Measurements from ENCODE around the gene EIF3F.

Gene EIF3F, protein sequence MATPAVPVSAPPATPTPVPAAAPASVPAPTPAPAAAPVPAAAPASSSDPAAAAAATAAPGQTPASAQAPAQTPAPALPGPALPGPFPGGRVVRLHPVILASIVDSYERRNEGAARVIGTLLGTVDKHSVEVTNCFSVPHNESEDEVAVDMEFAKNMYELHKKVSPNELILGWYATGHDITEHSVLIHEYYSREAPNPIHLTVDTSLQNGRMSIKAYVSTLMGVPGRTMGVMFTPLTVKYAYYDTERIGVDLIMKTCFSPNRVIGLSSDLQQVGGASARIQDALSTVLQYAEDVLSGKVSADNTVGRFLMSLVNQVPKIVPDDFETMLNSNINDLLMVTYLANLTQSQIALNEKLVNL

DNA sequence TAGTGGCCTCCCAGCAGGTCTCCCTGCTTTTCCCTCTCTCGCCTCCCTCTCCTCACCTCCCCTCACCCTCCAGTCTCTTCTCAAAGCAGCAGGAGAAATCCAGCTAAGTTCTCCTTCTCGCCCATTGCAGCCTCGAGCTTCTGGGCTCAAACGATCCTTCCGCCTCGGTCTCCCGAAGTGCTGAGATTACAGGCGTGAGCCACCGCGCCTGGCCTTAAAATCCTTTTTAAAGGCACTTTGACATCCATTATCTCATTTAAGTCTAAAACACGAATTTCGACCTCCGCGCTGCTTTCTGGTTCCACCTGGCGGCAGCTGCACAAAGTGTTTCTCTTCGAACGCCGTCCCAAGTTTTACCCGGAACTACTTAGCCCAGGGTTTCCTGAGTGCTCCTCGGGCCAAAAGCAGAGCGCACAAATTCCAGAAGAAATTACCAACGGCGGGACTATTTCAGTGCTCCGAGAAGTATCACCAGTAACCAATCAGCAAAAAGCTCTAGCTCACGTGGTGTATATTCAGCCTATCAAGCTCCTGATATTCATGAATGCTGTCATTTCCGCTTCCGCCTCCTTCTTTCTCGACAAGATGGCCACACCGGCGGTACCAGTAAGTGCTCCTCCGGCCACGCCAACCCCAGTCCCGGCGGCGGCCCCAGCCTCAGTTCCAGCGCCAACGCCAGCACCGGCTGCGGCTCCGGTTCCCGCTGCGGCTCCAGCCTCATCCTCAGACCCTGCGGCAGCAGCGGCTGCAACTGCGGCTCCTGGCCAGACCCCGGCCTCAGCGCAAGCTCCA is at the start of gene EIF3F:
EIF3F (plus strand) TSS at position 570 of the 792 bp plus-strand sequence; CDS start at position 586, 16 bp downstream.
- DNase-seq: peak; percentile 49 to 99 (median 92)

DNA sequence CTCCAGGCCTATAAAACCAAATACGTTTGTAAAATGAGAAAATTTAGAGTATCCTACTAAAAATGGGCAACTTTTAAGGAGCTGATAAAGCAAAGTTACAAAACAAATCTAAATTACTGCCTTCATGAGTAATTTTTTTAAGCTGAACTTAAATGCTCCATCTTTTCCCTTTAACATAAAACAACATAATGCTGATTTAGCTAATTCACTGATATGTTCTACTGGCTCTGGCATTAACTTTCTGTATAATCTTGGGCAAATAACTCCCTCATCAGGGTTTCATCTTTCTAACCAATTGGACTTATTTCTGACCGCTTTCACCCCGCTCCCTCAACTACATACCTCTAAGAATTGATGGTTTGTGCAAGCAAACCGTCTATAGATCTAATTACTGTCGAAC is 46.0 kb upstream of the EIF3F start:
- DNase-seq: no peak

DNA sequence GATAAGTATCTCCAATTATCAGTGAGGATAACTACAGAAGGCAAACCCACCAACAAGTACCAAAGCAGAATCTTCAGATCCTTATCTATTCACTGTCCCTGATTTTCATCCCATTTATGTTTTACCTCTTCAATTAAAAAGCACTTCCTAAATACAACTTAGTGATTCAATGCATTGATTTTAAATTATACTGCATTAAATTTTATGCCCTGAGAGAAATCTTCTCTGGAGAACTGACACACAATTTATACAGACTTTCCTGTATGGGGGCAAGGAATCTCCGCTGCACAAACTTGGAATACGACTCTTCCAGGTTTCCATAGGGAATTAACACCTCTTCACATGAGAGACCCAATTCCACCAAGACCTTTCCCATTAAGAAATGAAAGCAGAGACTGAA is 45.5 kb upstream of the EIF3F start, which contains the start of gene OR10A3:
OR10A3 (minus strand) TSS at position 101 of the 400 bp plus-strand sequence. CDS start 2,188 bp downstream, outside the sequence.
- no peak for DNase-seq

DNA sequence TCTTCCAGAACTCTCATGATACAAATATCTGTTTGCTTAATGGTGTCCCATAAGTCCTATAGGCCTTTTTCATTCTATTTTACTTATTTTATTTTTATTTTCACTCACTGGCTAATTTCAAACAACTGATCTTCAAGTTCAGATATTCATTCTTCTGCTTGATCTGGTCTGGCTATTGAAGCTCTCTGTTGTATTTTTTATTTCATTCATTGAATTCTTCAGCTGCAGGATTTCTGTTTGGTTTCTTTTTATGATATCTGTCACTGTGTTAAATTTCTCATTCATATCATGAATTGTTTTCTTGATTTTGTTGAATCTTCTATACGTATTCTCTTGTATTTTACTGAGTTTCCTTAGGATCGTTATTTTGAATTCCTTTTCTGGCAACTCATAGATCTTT is 43.0 kb upstream of the EIF3F start:
- no peak for DNase-seq

DNA sequence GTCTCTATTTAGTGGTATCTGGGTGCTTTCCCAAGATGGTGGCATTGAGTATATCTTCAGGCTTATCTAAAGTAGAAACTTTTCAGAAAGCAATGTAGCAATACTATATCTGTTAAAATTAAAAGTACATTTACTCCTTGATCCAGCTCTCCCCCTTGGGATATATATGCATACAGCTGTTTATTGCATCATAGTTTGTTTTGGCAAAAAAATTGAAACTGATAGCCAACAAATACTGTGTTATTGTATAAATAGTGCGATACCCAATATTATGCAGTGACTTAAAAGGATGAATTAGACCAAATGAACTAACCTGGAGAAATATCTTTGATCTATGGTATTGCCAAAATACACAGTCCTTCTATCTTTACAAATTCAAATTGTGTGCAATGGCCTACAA is 37.2 kb upstream of the EIF3F start:
- no peak for DNase-seq

DNA sequence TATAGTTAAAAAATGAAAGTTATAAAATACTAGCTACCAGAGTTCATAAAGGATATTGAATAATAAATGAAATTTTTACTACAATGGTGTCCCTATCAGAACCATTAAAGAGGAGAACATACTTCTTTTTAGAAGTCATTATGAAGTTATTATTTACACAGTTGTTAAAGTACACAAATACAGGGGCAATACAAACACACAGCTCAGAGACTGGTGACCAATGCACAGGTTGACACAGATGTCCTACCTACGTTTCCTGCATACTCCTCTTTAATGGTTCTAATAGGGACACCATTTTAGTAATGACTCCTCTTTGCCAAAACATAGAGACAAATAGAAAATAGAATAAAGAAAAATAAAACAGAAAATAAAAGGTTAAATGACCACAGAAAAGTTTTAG is 31.9 kb upstream of the EIF3F start:
- DNase-seq: no peak

DNA sequence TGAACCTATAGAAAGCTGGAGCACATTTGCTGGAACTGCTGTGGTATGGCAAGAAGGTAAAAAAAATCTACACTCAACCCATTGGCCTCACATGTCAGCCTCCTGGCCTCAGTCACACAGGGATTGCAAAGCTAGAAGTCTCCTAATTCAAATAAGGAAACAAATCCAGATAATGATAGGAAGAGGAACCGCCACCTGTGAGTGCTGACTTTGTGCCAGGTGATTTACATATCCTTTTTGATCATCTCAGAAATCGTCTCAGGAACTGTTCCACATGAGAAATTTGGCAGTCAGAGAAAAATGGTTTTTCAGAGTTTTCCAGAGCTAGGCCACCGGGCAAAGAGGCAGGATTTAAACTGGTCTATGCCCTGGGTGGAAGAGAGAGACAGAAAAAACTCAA is 22.9 kb upstream of the EIF3F start:
- no peak for DNase-seq

DNA sequence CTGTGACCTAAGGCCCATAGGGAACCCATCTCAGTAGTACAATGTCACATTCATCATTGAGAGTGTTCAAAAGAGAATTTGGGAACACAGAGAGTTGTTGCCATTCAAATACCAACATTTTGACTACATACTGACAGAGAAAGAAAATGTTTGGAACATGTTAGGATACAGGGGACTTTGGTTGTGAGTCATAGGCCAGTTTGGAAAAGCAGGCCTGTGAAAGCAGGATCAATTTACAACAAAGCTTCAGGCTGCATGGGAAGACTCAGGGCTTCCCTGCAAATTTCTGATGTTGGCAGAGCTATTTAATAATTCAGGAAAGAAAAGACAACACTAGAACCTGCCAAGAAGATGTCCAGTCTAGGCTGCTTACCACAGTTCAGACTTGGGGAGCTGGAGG is 22.3 kb upstream of the EIF3F start:
- no peak for DNase-seq

DNA sequence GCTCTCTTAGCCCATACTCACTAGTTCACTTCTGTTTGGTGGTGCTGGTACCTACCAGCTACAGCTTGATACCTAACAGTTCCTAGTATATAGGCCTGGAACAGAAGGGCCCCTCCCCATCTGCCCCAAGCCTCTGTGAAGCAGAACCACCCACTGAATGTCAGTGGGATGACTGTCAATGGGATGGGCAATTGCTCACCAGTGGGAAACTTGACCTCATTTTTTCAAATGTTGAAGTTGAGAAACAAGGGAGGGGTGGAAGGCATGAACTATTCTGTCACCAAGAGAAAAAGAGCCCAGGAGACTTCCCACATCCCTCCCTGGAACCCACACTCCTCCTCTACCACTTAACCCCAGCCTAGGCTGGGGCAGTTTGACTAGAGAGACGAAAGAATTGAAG is 21.8 kb upstream of the EIF3F start, which contains the start of gene NLRP10:
NLRP10 (minus strand) TSS at position 62 of the 400 bp plus-strand sequence. CDS start 1,952 bp downstream, outside the sequence.
- DNase-seq: no peak

DNA sequence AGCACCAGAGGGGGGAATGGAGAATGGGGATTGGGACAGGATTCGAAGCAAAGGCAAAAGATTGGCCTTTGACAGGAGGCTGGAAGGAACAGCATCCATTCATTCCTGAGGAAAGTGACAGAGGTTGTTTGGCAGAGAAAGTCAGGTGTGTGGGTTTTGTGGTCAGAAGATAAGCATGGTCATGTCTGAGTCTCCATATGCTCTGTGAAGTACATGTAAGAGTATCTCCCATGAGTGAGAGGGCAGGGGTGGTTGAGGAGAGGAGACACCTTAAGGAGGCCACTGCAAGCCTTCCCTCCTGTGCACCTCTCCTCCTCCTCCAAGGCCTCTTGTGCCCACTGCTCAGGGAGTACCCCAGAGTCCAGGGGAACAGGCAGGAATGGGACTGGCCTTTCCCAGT is 20.0 kb upstream of the EIF3F start:
- DNase-seq: no peak

DNA sequence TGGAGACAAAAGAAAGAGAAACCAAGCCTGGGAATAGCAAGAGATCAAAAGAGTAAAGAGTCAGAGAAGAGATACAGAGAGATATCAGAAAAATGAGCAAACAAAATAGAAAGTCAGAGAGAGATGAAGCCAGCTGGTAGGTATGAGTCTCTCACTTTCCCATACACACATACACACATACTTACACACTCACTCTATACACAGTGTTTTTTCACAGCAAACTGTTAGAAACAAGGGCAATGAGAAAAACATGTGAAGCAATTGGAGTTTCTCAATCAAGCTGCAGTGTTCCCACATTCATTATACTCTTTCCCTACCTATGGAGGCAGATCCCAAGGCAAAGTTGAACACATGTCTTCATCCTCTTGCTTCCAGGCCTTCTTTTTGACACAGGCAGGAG is 19.3 kb upstream of the EIF3F start:
- DNase-seq: no peak

DNA sequence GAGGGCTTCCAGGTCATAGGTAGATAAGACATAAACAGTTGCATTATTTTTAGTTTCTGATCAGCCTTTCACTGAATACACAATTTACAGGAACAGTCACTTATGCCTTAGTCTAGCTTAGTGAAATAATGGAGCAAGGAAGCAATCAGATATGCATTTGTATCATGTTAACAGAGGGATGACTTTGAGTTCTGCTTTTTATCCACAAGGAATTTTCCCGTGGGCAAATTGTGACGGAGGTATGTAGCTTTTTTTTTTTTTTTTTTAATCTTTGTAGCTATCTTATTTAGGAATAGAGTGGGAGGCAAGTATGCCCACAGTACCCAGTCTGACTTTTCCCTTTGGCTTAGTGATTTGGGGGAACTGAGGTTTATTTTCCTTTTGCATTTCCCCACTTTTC is 18.5 kb upstream of the EIF3F start:
- DNase-seq: no peak

DNA sequence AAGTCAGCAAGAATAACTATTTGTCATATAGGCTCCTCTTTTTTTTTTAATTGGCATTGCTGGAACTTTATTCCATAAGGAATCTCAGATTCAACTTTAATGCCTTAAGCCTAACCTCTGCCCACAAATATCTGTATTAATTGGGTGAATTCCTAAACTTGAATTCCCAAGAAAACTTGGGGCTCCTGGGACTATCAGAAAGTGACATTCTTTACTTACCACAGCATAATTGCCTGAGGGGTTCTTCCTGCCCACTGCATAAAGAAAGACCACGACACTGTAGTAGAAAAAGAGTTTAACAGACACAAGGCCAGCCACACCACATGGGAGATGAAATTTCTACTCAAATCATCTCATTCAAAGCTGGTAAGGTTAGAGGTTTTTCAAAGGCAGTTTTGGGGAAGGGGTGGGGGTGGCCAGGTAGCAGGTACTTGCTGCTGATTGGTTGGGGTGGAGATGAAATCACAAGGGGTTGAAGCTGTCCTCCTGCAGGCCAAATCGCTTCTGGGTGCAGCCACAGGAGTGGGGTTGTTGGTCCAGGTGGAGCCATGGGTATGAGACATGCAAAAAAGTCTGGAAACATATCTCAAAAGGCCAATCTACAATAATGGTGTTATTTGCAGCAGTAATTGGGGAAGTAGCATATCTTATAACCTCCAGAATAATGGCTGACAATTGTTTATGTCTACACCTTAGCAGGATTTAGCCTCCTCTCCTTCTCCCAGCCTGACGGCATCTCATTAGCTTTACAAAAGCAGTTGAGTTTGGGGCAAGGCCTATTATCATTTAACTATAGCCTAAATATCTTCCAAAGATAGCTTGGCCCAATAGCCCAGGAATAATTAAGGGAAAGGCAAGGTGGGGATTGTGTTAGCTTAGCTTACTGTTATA is 17.1 kb upstream of the EIF3F start:
- no peak for DNase-seq

DNA sequence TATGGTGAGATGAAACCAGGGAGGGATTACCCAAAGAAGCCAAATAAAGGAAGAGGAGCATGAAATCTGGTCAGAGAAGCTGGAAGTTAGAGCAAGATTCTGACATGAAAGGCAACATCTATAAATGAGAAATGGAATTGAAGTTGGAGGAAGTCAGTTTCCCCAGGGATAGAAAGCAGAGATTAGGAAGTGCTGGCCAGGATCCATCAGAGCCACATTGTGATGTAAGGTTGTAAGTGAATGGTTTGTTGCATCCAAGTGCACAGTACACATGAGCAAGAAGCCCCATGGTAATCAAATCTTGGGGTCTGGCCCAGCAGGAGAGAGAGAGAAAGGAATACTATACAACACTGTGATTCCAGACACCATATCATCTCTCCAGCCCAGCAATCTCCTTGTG is 15.3 kb upstream of the EIF3F start:
- no peak for DNase-seq

DNA sequence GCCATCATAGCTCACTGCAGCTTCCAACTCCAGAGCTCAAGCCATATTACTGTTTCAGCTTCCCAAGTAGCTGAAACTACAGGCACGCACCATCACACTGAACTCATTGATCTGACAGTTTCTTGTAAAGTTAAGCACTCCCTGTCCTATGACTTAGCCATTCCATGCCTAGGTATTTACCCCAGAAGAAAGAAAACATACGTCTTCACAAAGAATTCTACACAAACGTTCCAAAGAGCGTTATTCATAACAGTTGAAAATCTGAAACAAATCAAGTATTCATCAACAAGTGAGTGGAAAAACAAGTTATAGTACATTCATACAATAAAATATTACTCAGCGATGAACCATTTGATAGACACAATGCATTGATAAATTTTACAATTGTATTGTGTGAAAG is 14.1 kb upstream of the EIF3F start:
- no peak for DNase-seq

DNA sequence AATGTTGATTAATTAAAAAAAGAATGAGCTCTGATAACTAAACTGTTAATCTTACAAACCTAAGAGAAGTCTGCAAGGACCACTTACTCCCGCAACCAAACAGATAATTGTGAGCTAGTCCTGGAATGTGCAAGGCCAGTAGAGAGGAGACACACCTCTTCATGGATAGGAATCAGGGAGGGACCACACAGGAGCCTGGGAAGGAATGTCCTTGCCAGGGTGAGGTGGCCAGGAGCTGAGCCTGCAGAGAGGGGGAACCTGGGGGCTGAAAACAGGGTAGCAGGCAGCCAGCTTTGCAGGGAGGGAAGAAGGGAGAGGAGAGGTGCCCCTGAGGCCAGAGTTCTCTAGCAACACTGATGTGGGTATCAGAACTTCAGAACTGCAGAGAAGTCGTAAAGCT is 12.5 kb upstream of the EIF3F start:
- no peak for DNase-seq

DNA sequence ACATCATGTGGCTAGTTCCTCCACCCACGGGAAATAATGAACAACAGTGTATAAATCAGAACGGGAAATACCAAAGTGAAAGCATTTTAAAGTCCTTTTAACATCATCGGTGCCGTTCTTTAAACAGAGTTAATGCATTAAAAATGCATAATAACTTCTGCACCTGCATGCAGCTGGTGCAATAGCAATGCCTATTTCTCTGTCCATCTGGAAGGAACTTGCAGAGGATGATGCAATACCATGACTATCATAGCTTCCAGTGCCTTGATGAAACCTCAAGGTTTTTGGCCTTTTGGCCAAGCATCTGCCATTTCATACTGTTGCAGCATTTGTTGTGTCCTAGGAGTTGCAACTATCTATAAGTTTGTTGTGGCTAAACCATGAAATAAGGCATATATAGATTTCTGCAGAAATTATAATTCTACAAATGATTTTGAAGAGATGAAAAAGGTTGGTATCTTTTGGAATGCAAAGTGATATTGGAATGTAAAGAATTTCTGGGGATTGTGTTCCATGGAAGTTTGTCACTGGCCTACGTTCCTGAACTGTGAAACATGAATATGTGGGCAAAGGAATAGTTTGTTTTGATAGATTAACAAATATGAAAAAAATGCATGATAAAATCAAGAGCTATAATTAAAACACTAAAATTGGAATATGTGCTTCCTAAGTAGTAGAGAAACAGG is 9.8 kb upstream of the EIF3F start:
- DNase-seq: no peak

DNA sequence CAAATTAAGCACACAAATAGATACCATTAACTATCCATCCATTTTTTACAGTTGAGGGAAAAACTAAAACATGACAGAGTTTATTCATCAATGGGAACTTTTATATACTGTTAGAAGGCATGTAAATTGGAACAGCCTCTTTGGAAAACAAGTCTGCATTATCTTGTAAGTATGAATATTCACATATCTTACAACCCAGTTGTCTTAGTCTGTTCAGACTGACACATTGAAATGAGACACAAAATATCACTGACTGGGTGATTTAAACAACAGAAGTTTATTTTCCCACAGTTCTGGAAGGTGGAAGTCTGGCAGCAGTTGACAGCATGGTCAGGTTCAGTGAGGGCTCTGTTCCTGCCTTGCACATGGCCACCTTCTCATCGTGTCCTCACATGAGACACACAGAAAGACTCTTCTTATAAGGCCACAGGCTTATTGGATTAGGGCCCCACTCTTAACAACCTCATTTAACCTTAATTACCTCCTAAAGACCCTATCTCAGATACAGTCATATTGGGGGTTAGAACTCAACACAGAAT is 5.4 kb upstream of the EIF3F start:
- DNase-seq: no peak

DNA sequence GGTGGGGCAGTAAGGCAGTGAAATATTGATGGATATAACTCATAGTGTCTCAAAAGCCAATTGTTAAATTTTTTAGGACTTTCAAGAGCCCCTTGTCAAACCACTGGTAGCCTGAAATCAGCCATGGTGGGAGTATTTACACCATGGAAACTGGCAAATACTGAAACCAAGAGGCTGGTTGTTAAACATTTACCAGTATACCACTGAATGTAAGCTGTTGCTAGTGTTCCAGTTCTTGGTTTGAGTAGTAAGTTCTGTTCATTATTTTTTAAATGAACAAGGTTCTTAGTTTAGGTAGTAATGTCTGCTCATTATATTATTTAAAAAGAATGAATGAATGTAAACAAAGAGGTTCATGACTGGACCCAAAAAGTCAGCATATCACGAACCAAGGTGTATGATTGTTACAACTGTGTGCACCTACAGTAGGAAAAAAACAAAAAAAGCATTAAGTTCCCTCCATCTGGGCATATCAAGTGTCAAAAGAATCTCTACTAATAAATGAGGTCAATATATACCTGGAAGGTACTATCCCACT is 4.5 kb upstream of the EIF3F start:
- DNase-seq: no peak

DNA sequence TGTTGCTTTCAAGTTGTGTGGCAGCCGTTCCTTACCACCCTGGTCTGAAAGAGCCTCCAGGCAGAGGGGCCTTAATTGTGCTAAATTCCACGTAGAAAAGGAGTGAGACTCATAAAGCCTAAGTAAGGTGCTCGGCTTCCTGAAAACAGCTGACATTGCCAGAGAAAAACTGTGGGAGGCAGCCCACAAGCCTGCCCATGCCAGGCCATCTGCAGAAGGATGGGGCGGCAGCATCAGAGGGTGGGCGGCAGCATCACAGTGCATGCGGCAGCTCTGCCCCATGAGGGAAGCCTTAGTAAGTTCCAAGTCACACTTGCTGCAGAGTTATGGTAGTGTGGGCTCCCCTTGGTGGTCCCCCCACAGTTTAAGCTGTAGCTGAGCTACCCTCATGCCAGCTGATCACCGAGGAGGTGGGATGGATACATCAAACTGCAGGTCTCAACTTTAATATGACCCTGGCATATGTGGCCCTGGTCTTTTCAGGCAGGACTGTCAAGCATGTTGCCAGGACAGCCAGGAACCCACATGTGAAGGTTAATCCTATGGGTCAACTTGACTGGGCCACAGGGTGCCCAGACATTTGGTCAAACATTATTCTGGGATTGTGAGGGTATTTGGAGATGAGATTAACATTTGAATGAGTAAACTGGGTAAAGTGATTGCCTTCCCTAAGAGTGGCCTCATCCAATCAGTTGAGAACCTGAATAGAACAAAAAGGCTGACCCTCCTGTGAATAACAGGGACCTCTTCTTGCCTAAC is 3.1 kb upstream of the EIF3F start:
- DNase-seq: no peak

All from anterior cingulate cortex (tissue), 58 donors.